ENCODE results near the gene GGT7. TPM values are rescaled to one million over a fixed set of nuclear protein-coding genes. Genes with fewer than 3 reads are reported as not detected.
A peak's percentile ranks its signal among the peaks of the same experiment; 100 is the strongest.
"Not testable (repeated sequence)": the region's sequence is repeated elsewhere in the genome, so short reads cannot be mapped to it uniquely, and the experiment has no call there.

The GGT7 gene
- total RNA-seq, 1 experiment from 2014 or later, result 0.26 TPM

GRCh38 chr20:34883087-34883688 lies 10.5 kb upstream of the GGT7 start:
- no peak for DNase-seq (ENCODE audit: low spot score)

- DNase-seq (ENCODE audit: low spot score), result no peak
Observed at GRCh38 chr20:34881689-34882088, 9.0 kb upstream of the GGT7 start.

GRCh38 chr20:34880971-34881370 lies 8.3 kb upstream of the GGT7 start:
- DNase-seq (ENCODE audit: low spot score), result not testable (repeated sequence)

DNA sequence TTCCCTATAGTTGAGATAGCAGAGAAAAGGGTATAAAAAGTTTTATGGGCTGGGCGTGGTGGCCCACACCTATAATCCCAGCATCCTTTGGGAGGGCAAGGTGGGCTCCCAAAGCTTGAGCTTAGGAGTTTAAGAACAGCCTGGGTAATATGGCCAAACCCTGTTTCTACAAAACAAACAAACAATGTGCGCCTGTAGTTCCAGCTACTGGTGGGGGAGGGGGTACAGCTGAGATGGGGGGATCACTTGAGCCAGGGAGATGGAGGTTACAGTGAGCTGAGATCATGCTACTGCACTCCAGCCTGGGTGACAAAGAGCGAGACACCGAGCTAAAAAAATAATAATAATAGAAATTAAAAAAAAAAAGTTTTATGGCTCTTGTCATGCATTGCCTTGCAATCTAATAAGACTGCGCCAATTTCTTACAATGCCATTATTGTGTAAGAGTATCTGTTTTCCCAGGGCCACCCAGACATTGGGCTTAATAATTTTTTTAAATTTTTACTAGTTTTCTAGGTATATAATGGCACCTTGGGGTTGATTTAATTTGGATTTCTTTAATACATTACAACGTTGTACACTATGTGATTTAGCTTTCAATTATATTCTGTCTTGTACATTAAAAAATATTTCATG lies 7.7 kb upstream of the GGT7 start:
- DNase-seq (ENCODE audit: low spot score), result no peak

GRCh38 chr20:34876406-34877282 lies 4.0 kb upstream of the GGT7 start, which contains the start of gene ACSS2:
ACSS2 (plus strand) TSS chr20:34876612; CDS start chr20:34876646, 34 bp downstream.
- no peak for DNase-seq (ENCODE audit: low spot score)

DNA sequence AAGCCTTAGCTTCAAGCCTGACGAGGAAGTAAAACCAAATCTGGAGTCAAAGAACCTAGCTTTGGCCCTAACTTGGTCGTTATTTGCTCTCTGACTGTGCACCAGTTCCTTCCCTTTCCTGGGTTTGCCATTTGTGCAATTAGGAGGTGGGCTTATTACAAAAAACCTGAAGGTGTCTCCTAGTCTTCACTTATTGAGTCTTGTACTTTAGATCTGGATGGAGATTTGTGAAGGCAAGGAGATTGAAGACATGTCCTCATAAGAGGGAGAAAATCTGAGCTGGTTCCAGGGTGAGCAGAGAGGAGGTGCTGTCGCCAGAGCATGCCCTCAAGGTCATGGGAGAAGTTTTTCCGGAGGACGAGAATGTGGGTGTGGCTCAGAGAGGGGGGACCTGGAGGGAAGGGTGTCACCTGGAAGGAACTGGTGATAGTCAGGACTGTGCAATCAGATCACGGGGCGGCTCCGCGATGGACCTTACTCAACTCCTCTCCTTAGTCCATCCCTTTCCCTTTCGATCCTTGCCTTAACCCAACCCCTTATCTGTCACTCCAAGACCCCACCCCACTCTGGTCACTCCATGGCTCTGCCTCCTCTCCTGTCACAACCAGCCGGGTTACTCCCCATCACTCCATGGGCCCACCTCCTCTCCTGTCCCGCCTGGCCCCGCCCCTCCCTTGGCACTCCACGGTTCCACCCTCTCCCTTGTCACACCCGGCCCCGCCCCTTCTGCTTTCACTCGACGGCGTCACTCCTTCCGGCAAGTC lies 3.2 kb upstream of the GGT7 start:
- DNase-seq (ENCODE audit: low spot score), result peak; percentile 97

- peak; percentile 82 for DNase-seq (ENCODE audit: low spot score)
Observed at GRCh38 chr20:34874094-34874654, 1.5 kb upstream of the GGT7 start.

- no peak for DNase-seq (ENCODE audit: low spot score)
Observed at GRCh38 chr20:34873583-34874093, 982 bp upstream of the GGT7 start.

GRCh38 chr20:34871966-34872621 lies 562 bp downstream of the GGT7 start:
- no peak for DNase-seq (ENCODE audit: low spot score)

DNA sequence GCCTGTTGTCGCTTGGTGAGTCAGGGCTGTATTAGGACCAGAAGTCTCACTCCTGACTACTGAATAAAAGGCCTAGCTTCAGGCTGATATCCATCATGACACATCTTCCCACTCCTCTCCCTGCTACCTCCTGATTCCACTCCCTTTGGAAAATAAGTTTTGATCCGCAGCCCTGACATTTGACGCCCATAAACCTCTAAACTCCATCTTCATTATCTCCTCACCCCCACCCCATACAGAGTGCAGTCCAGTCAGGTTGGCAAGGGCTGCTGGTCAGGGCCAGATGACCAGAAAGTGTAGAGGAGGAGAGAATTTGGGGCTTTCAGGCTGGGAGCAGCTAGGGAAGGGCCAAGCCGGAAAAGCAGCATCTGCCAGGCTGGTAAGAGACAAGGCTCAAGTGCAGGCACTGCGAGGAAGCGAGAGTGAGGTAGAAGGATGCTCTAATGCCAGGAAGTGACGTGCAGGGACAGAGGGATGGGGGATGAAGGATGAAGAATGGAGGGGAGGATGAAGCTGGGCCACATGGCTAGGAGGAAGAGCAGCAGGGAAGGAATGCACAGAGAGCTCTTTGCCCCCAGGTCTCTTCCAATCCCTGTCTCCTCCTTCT lies 1.2 kb downstream of the GGT7 start:
- DNase-seq (ENCODE audit: low spot score), result no peak

DNA sequence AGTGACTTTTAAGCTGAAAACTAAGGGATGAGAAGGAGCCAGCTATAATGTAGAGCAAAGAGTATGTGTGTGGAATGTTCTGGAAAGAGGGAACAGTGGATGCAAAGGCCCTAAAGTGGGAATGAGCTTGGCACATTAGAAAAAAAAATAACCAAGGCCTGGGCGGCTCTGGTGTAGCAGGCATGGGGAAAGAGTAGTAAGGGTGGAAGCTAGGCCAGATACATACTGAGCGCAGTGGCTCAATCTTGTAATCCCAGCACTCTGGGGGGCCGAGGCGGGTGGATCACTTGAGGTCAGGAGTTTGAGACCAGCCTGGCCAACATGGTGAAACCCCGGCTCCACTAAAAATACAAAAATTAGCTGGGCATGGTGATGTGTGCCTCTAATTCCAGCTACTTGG lies 8.4 kb downstream of the GGT7 start:
- DNase-seq (ENCODE audit: low spot score), result no peak

- DNase-seq (ENCODE audit: low spot score), result no peak
Observed at GRCh38 chr20:34863421-34863965, 9.2 kb downstream of the GGT7 start.

DNA sequence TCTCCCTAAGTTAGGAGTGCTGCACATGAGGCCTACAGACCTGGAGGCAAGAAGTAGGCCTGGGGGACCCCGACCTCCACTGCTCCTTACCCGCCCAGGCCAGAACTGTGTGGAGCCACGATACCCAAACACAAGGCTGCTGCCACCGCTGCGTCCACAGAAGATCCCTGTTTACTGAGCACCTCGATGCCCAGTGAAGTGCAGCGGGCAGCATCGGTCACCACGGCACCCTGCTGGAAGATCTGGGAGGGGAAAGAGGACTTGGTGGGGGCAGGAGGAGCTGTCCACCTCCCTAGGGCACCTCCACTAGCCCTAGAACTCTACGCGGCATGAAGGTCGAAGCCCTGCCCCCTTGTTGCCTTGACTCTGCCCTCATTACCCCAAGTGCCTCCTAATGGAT lies 9.9 kb downstream of the GGT7 start:
- no peak for DNase-seq (ENCODE audit: low spot score)

- DNase-seq (ENCODE audit: low spot score), result no peak
Observed at GRCh38 chr20:34861386-34862084, 11.1 kb downstream of the GGT7 start.

DNA sequence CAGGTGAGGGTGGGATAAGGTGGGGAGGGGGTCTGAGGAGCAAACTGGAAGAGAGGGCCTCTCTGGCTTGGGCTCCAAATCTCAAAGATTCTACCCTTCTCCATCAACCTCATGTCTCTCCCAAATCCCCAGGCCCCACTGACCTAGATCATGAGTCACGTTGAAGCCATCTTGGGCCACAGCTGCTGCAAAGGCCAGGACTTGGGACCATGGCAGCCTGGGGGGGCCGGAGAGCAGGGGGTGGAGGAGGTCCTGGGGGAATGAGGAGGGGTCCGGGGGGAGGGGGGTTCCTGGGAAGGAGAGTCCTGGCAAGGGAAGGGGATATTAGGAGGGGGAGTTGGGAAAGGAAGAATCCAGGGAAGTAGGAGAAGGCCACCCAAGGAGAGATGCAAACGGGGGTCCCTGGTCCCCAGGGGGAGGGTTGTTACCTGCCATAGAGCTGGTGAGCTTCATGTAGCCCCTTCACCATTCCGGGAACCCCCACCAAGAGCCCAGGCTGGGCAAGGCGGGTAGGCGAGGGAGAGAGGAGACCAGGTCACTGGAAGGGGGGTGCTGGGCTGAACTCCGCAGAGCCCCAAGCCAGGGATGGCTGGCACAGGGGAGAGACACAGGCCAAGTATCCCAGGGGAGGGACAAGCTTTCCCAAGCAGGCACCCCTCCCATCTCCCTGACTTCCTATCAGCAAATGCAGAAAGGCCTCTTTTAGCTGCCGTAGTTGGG lies 12.7 kb downstream of the GGT7 start:
- no peak for DNase-seq (ENCODE audit: low spot score)

GRCh38 chr20:34859367-34859766 lies 13.3 kb downstream of the GGT7 start:
- DNase-seq (ENCODE audit: low spot score), result no peak

DNA sequence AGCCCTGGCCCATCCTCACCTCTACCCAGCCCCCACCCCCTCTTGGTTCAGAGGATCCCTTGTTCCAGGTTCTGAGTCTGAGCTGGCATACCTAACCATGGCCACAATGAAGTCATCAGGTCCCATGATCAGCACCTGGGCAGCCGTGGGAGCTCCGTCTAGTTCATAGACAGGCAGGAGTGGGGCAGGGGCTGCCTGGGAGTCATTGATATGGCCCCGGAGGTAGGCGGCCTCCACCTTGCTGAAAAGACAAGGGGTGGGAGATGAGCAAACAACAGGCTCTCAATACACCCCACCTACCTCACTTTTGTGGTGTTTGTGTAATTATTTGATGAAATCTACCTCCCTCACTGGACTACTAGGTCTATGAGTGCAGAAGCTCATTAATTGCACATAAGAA lies 20.4 kb downstream of the GGT7 start:
- no peak for DNase-seq (ENCODE audit: low spot score)

DNA sequence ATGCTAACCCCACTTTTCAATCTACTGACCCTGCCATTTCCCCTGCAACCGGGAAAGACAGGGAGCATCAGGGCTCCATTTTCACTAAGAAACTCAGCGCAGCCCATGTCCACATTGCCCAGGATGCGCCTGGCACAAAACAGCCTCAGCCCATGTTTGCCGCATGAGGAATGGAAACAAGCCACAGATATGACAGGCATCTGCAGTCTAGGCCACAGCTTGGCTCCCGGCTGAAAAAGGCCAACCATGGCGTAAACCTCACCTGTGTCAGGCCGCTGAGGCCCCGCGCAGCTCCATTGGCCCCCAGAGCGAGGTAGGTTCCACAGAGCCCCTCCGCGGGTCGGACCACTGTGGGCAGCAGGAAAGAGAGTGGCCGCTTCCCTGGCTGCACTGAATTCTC lies 21.7 kb downstream of the GGT7 start:
- DNase-seq (ENCODE audit: low spot score), result no peak

DNA sequence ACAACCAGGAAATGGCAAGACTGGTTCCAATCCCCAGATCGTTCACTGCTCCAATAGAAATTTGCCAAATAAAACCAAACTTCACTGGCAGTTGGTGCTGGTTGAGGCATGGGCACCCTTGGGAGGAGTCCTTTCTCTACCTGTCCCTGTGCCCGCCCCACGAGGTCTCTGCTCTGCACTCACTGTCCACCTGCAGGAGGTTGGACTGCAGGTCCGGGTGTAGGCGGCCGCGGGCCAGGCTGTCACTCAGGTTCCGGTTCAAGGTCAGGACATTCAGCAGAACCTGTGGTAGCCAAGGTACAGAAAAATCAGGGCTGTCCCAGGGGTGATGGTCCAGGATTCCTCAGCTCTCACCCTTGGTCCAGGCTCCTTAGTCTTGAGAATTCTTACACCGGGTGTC lies 22.9 kb downstream of the GGT7 start:
- no peak for DNase-seq (ENCODE audit: low spot score)

Data from A172 (cell line).